Measurements from ENCODE around the gene ARHGAP22. TPM values are rescaled to one million over a fixed set of nuclear protein-coding genes. Genes with fewer than 3 reads are reported as not detected.

The ARHGAP22 gene
- total and polyA plus RNA-seq, 2 donors: 5.5 to 8.5 TPM

GRCh38 chr10:48634984-48635557 lies 30.2 kb upstream of the ARHGAP22 start:
- H3K4me1 ChIP-seq (ENCODE audit: control insufficient read depth in 2 of 2, insufficient read depth in 2 of 2, low read length in 2 of 2): peaks cover 0 to 18% of the 10 kb centered on the region in 2 donors
- no peak overlapping the region for H3K27ac ChIP-seq (ENCODE audit: low read depth in 1 of 2, low read length in 1 of 2)
- no peak for DNase-seq (ENCODE audit: low read depth in 6 of 9, low spot score in 9 of 9)

GRCh38 chr10:48634198-48634983 lies 29.5 kb upstream of the ARHGAP22 start:
- H3K27me3 ChIP-seq (ENCODE audit: control insufficient read depth in 2 of 2, insufficient read depth in 1 of 2, low read length in 1 of 2): no peaks in the 10 kb centered on the region
- H3K4me1 ChIP-seq (ENCODE audit: control insufficient read depth in 2 of 2, insufficient read depth in 2 of 2, low read length in 2 of 2): peaks cover 0 to 18% of the 10 kb centered on the region in 2 donors
- no peak overlapping the region for H3K27ac ChIP-seq (ENCODE audit: low read depth in 1 of 2, low read length in 1 of 2)
- H3K9me3 ChIP-seq (ENCODE audit: control insufficient read depth in 2 of 2, insufficient read depth in 1 of 2, low read length in 1 of 2): no peaks in the 10 kb centered on the region
- no peaks in the 10 kb centered on the region for H3K36me3 ChIP-seq (ENCODE audit: control insufficient read depth in 2 of 2, insufficient read depth in 2 of 2, low read length in 1 of 2)
- H3K4me3 ChIP-seq (ENCODE audit: low read length in 2 of 2): no peak overlapping the region
- DNase-seq (ENCODE audit: low read depth in 6 of 9, low spot score in 9 of 9): peak in 1 of 9 donors; percentile 57
- 12% methylated on average over 5 of the region's 5 CpGs for WGBS

More at GRCh38 chr10:48634984-48635557, 30.2 kb upstream of the ARHGAP22 start:
- 78% methylated on average over 8 of the region's 8 CpGs for WGBS
- Histone ChIP-seq H3K9me3 (ENCODE audit: control insufficient read depth in 2 of 2, insufficient read depth in 1 of 2, low read length in 1 of 2) (no peaks in the 10 kb centered on the region), H3K27me3 (ENCODE audit: control insufficient read depth in 2 of 2, insufficient read depth in 1 of 2, low read length in 1 of 2) (no peaks in the 10 kb centered on the region), H3K36me3 (ENCODE audit: control insufficient read depth in 2 of 2, insufficient read depth in 2 of 2, low read length in 1 of 2) (no peaks in the 10 kb centered on the region), H3K4me3 (ENCODE audit: low read length in 2 of 2) (no peak overlapping the region)

- Histone ChIP-seq H3K4me3 (ENCODE audit: low read length in 2 of 2) (no peak overlapping the region), H3K36me3 (ENCODE audit: control insufficient read depth in 2 of 2, insufficient read depth in 2 of 2, low read length in 1 of 2) (no peaks in the 10 kb centered on the region), H3K4me1 (ENCODE audit: control insufficient read depth in 2 of 2, insufficient read depth in 2 of 2, low read length in 2 of 2) (peaks cover 0 to 18% of the 10 kb centered on the region in 2 donors), H3K27ac (ENCODE audit: low read depth in 1 of 2, low read length in 1 of 2) (no peak overlapping the region), H3K27me3 (ENCODE audit: control insufficient read depth in 2 of 2, insufficient read depth in 1 of 2, low read length in 1 of 2) (no peaks in the 10 kb centered on the region), H3K9me3 (ENCODE audit: control insufficient read depth in 2 of 2, insufficient read depth in 1 of 2, low read length in 1 of 2) (no peaks in the 10 kb centered on the region)
- 73% methylated on average over 4 of the region's 4 CpGs for WGBS
- DNase-seq (ENCODE audit: low read depth in 6 of 9, low spot score in 9 of 9): peak in 1 of 9 donors; percentile 21
Observed at GRCh38 chr10:48633381-48634197, 28.7 kb upstream of the ARHGAP22 start.

- no peak for DNase-seq (ENCODE audit: low read depth in 6 of 9, low spot score in 9 of 9)
- H3K4me1 ChIP-seq (ENCODE audit: control insufficient read depth in 2 of 2, insufficient read depth in 2 of 2, low read length in 2 of 2): peaks cover 0 to 18% of the 10 kb centered on the region in 2 donors
- H3K27me3 ChIP-seq (ENCODE audit: control insufficient read depth in 2 of 2, insufficient read depth in 1 of 2, low read length in 1 of 2): no peaks in the 10 kb centered on the region
- H3K4me3 ChIP-seq (ENCODE audit: low read length in 2 of 2): no peak overlapping the region
- H3K36me3 ChIP-seq (ENCODE audit: control insufficient read depth in 2 of 2, insufficient read depth in 2 of 2, low read length in 1 of 2): no peaks in the 10 kb centered on the region
- no peak overlapping the region for H3K27ac ChIP-seq (ENCODE audit: low read depth in 1 of 2, low read length in 1 of 2)
- 99% methylated on average over 1 of the region's 1 CpG for WGBS
- no peaks in the 10 kb centered on the region for H3K9me3 ChIP-seq (ENCODE audit: control insufficient read depth in 2 of 2, insufficient read depth in 1 of 2, low read length in 1 of 2)
Observed at GRCh38 chr10:48632166-48632565, 27.3 kb upstream of the ARHGAP22 start.

GRCh38 chr10:48627984-48628609 lies 23.2 kb upstream of the ARHGAP22 start:
- no peak overlapping the region for H3K27ac ChIP-seq (ENCODE audit: low read depth in 1 of 2, low read length in 1 of 2)
- H3K27me3 ChIP-seq (ENCODE audit: control insufficient read depth in 2 of 2, insufficient read depth in 1 of 2, low read length in 1 of 2): no peaks in the 10 kb centered on the region
- no peak for DNase-seq (ENCODE audit: low read depth in 6 of 9, low spot score in 9 of 9)
- WGBS: 97% methylated on average over 2 of the region's 2 CpGs
- H3K4me1 ChIP-seq (ENCODE audit: control insufficient read depth in 2 of 2, insufficient read depth in 2 of 2, low read length in 2 of 2): no peaks in the 10 kb centered on the region
- no peaks in the 10 kb centered on the region for H3K9me3 ChIP-seq (ENCODE audit: control insufficient read depth in 2 of 2, insufficient read depth in 1 of 2, low read length in 1 of 2)
- H3K4me3 ChIP-seq (ENCODE audit: low read length in 2 of 2): no peak overlapping the region
- no peaks in the 10 kb centered on the region for H3K36me3 ChIP-seq (ENCODE audit: control insufficient read depth in 2 of 2, insufficient read depth in 2 of 2, low read length in 1 of 2)

- WGBS: 92% methylated on average over 11 of the region's 11 CpGs
- H3K4me3 ChIP-seq (ENCODE audit: low read length in 2 of 2): no peak overlapping the region
- H3K36me3 ChIP-seq (ENCODE audit: control insufficient read depth in 2 of 2, insufficient read depth in 2 of 2, low read length in 1 of 2): no peaks in the 10 kb centered on the region
- no peaks in the 10 kb centered on the region for H3K4me1 ChIP-seq (ENCODE audit: control insufficient read depth in 2 of 2, insufficient read depth in 2 of 2, low read length in 2 of 2)
- no peaks in the 10 kb centered on the region for H3K9me3 ChIP-seq (ENCODE audit: control insufficient read depth in 2 of 2, insufficient read depth in 1 of 2, low read length in 1 of 2)
- no peak overlapping the region for H3K27ac ChIP-seq (ENCODE audit: low read depth in 1 of 2, low read length in 1 of 2)
- DNase-seq (ENCODE audit: low read depth in 6 of 9, low spot score in 9 of 9): no peak
- H3K27me3 ChIP-seq (ENCODE audit: control insufficient read depth in 2 of 2, insufficient read depth in 1 of 2, low read length in 1 of 2): no peaks in the 10 kb centered on the region
Observed at GRCh38 chr10:48626986-48627731, 22.3 kb upstream of the ARHGAP22 start.

GRCh38 chr10:48626447-48626846 lies 21.6 kb upstream of the ARHGAP22 start:
- Histone ChIP-seq H3K27ac (ENCODE audit: low read depth in 1 of 2, low read length in 1 of 2) (no peak overlapping the region), H3K36me3 (ENCODE audit: control insufficient read depth in 2 of 2, insufficient read depth in 2 of 2, low read length in 1 of 2) (no peaks in the 10 kb centered on the region), H3K9me3 (ENCODE audit: control insufficient read depth in 2 of 2, insufficient read depth in 1 of 2, low read length in 1 of 2) (no peaks in the 10 kb centered on the region), H3K4me3 (ENCODE audit: low read length in 2 of 2) (no peak overlapping the region), H3K4me1 (ENCODE audit: control insufficient read depth in 2 of 2, insufficient read depth in 2 of 2, low read length in 2 of 2) (no peaks in the 10 kb centered on the region), H3K27me3 (ENCODE audit: control insufficient read depth in 2 of 2, insufficient read depth in 1 of 2, low read length in 1 of 2) (no peaks in the 10 kb centered on the region)
- WGBS: 96% methylated on average over 4 of the region's 4 CpGs
- no peak for DNase-seq (ENCODE audit: low read depth in 6 of 9, low spot score in 9 of 9)

GRCh38 chr10:48625826-48626134 lies 20.9 kb upstream of the ARHGAP22 start:
- WGBS: 98% methylated on average over 1 of the region's 1 CpG
- H3K4me3 ChIP-seq (ENCODE audit: low read length in 2 of 2): no peak overlapping the region
- no peak for DNase-seq (ENCODE audit: low read depth in 6 of 9, low spot score in 9 of 9)
- no peaks in the 10 kb centered on the region for H3K36me3 ChIP-seq (ENCODE audit: control insufficient read depth in 2 of 2, insufficient read depth in 2 of 2, low read length in 1 of 2)
- H3K27ac ChIP-seq (ENCODE audit: low read depth in 1 of 2, low read length in 1 of 2): no peak overlapping the region
- H3K9me3 ChIP-seq (ENCODE audit: control insufficient read depth in 2 of 2, insufficient read depth in 1 of 2, low read length in 1 of 2): no peaks in the 10 kb centered on the region
- H3K4me1 ChIP-seq (ENCODE audit: control insufficient read depth in 2 of 2, insufficient read depth in 2 of 2, low read length in 2 of 2): no peaks in the 10 kb centered on the region
- H3K27me3 ChIP-seq (ENCODE audit: control insufficient read depth in 2 of 2, insufficient read depth in 1 of 2, low read length in 1 of 2): no peaks in the 10 kb centered on the region
